Esophagus mucosa (tissue), 1 donor: Measurements from ENCODE around the gene CFAP46. TPM values are rescaled to one million over a fixed set of nuclear protein-coding genes. Genes with fewer than 3 reads are reported as not detected.
A peak's percentile ranks its signal among the peaks of the same experiment; 100 is the strongest.

Source experiments
- ATAC-seq: fragments of 200-7000 bp; cut with Tn5 transposase; one replicate; pipeline ENCODE4 v1.9.1; 2020
- total RNA-seq: library from RNA; stranded (reverse); gene quantifications from one replicate; pipeline ENCODE4 v1.2.4, GENCODE V29; 2023
- donor health status: DM: yes; HTN: yes; CAD: no.

Gene CFAP46
- total RNA-seq, 1 donor from 2014 or later = 0.64 TPM

- ATAC-seq = no peak
Measured at GRCh38 chr10:132817701-132818211, 124.6 kb downstream of the CFAP46 start.

GRCh38 chr10:132816718-132817117, 125.7 kb downstream of the CFAP46 start:
- ATAC-seq = no peak

GRCh38 chr10:132815168-132815857, 127.1 kb downstream of the CFAP46 start:
- ATAC-seq = no peak

- ATAC-seq = no peak
Measured at GRCh38 chr10:132814469-132814856, 127.9 kb downstream of the CFAP46 start.

GRCh38 chr10:132813560-132814468, 128.6 kb downstream of the CFAP46 start:
- ATAC-seq = no peak

- no peak for ATAC-seq
Measured at GRCh38 chr10:132813001-132813401, 129.4 kb downstream of the CFAP46 start.

- no peak for ATAC-seq
Measured at GRCh38 chr10:132812520-132812919, 129.8 kb downstream of the CFAP46 start.

- ATAC-seq = no peak
Measured at GRCh38 chr10:132811891-132812481, 130.4 kb downstream of the CFAP46 start.

- no peak for ATAC-seq
Measured at GRCh38 chr10:132810807-132811700, 131.3 kb downstream of the CFAP46 start.

GRCh38 chr10:132810141-132810806, 132.1 kb downstream of the CFAP46 start:
- no peak for ATAC-seq

GRCh38 chr10:132809232-132810140, 132.9 kb downstream of the CFAP46 start:
- no peak for ATAC-seq

- ATAC-seq = peak; percentile 10
Measured at GRCh38 chr10:132808383-132809231, 133.8 kb downstream of the CFAP46 start.

- no peak for ATAC-seq
Measured at GRCh38 chr10:132807621-132808049, 134.7 kb downstream of the CFAP46 start.

- no peak for ATAC-seq
Measured at GRCh38 chr10:132806561-132807003, 135.8 kb downstream of the CFAP46 start.

- ATAC-seq = no peak
Measured at GRCh38 chr10:132806110-132806509, 136.3 kb downstream of the CFAP46 start.

GRCh38 chr10:132805599-132805998, 136.8 kb downstream of the CFAP46 start:
- ATAC-seq = no peak

GRCh38 chr10:132804785-132805426, 137.5 kb downstream of the CFAP46 start:
- ATAC-seq = no peak

GRCh38 chr10:132804287-132804686, 138.1 kb downstream of the CFAP46 start:
- ATAC-seq = no peak
